Tibial nerve (tissue), 4 donors: Measurements from ENCODE around the gene PSME4. TPM values are rescaled to one million over a fixed set of nuclear protein-coding genes. Genes with fewer than 3 reads are reported as not detected.

Source experiments
- DNase-seq, 2 donors: peaks; one replicate each; pipeline ENCODE4 v3.0.0-alpha.2; 2019; ENCODE audit warnings: low spot score in 2 of 2
- H3K27ac ChIP-seq, 4 donors: fragments of 200-600 bp; sonication (generic) in 3 of 4; one replicate each; pipeline ENCODE4 v1.5.1; 2017 to 2019; ENCODE audit warnings: mild to moderate bottlenecking in 1 of 4
- H3K27me3 ChIP-seq, 2 donors: fragments of 200-600 bp; sonication (generic) in 1 of 2; one replicate each; pipeline versions ENCODE4 v1.5.1 to v1.6.0; 2017 to 2019
- H3K36me3 ChIP-seq, 3 donors: fragments of 200-600 bp; sonication (generic); one replicate each; pipeline ENCODE4 v1.5.1; 2018 to 2019
- H3K4me1 ChIP-seq, 4 donors: fragments of 200-600 bp; sonication (generic) in 3 of 4; one replicate each; pipeline ENCODE4 v1.5.1; 2017 to 2019
- H3K4me3 ChIP-seq, 4 donors: fragments of 200-600 bp; sonication (generic) in 3 of 4; one replicate each; pipeline ENCODE4 v1.5.1; 2017 to 2019; ENCODE audit warnings: mild to moderate bottlenecking in 1 of 4, moderate library complexity in 1 of 4
- H3K9me3 ChIP-seq, 4 donors: fragments of 200-600 bp; sonication (generic) in 3 of 4; one replicate each; pipeline ENCODE4 v1.5.1; 2017 to 2019
- CTCF ChIP-seq, 5 experiments: fragments of 200-600 bp in 3 of 5; fragments of 450-650 bp in 2 of 5; sonication (generic) in 3 of 5; IDR thresholded peaks; one replicate each; pipeline ENCODE4 v1.5.1; 2016 to 2019; ENCODE audit warnings: antibody characterized with exemption in 5 of 5, mild to moderate bottlenecking in 3 of 5, moderate library complexity in 2 of 5
- EP300 ChIP-seq, 2 donors: sonication (generic); formaldehyde crosslinking; IDR thresholded peaks; one replicate each; pipeline ENCODE4 v1.6.1; 2017; ENCODE audit warnings: antibody characterized with exemption in 2 of 2, mild to moderate bottlenecking in 1 of 2
- POLR2A ChIP-seq, 2 donors: fragments of 450-650 bp; IDR thresholded peaks; one replicate each; pipeline ENCODE4 v1.6.1; 2017; ENCODE audit warnings: antibody characterized with exemption in 2 of 2, mild to moderate bottlenecking in 2 of 2, moderate library complexity in 2 of 2
- WGBS, 2 donors: methylation state at CpG; one replicate each; pipeline ENCODE4 v1.1.5; 2018; 5-methylcytosine and 5-hydroxymethylcytosine counted together
- total RNA-seq, 4 donors: library from RNA; depleted of rRNA; stranded (reverse); fragments of >200 nt; gene quantifications; one replicate each; pipeline ENCODE4 v1.1.0, GENCODE V29; 2016

Gene PSME4
- total RNA-seq, result 10 to 100 TPM; 32.4 to 50.6 (median 38.5) TPM

- TF ChIP-seq CTCF (IDR thresholded peaks at IDR 0.05), result no peak
- TF ChIP-seq POLR2A (IDR thresholded peaks at IDR 0.05), result peak; percentile 87 to 97
- peak in 1 of 2 donors; percentile 92 for TF ChIP-seq EP300 (IDR thresholded peaks at IDR 0.05)
- peaks cover 0 to 21% (median 0%) of the 10 kb centered on the region in 3 donors for H3K36me3 ChIP-seq
- peaks cover 0 to 36% (median 21%) of the 10 kb centered on the region in 4 donors for H3K4me1 ChIP-seq
- no peaks in the 10 kb centered on the region for H3K27me3 ChIP-seq
- 0 to 3% methylated on average over 16 to 46 of the region's 81 CpGs for WGBS, 2 donors
- peak within 1 kb of the TSS; percentile 83 to 97 (median 95) for H3K27ac ChIP-seq
- DNase-seq, result peak; percentile 91 to 92
- H3K9me3 ChIP-seq, result no peaks in the 10 kb centered on the region
- peak within 1 kb of the TSS; percentile 74 to 97 (median 94) for H3K4me3 ChIP-seq
Observed at GRCh38 chr2:53970724-53971602, at the start of gene PSME4. PSME4 (minus strand) TSS chr2:53970993; CDS start chr2:53970784, 209 bp downstream.

- TF ChIP-seq POLR2A (IDR thresholded peaks at IDR 0.05) (no peak), CTCF (IDR thresholded peaks at IDR 0.05) (no peak), EP300 (IDR thresholded peaks at IDR 0.05) (no peak)
- Histone ChIP-seq H3K4me3 (no peak overlapping the region), H3K9me3 (peaks cover 0 to 6% (median 1%) of the 10 kb centered on the region in 4 donors), H3K27me3 (no peaks in the 10 kb centered on the region), H3K4me1 (peaks cover 0 to 9% (median 0%) of the 10 kb centered on the region in 4 donors), H3K27ac (peak overlapping the region in 1 of 4 donors; percentile 28), H3K36me3 (peaks cover 0 to 5% (median 0%) of the 10 kb centered on the region in 3 donors)
- WGBS, 2 donors, result 21 to 25% methylated on average over 1 of the region's 1 CpG
- DNase-seq, result no peak
Observed at GRCh38 chr2:54015798-54016699, 45.3 kb upstream of the PSME4 start.

- no peaks in the 10 kb centered on the region for H3K9me3 ChIP-seq
- DNase-seq, result no peak
- 63 to 74% methylated on average over 6 of the region's 6 CpGs for WGBS, 2 donors
- H3K27ac ChIP-seq, result no peak overlapping the region
- TF ChIP-seq POLR2A (IDR thresholded peaks at IDR 0.05) (no peak), CTCF (IDR thresholded peaks at IDR 0.05) (no peak)
- no peak overlapping the region for H3K4me3 ChIP-seq
- peaks cover 0 to 9% (median 0%) of the 10 kb centered on the region in 4 donors for H3K4me1 ChIP-seq
- no peaks in the 10 kb centered on the region for H3K36me3 ChIP-seq
- H3K27me3 ChIP-seq, result no peaks in the 10 kb centered on the region
Observed at GRCh38 chr2:54013996-54014395, 43.2 kb upstream of the PSME4 start.

- Histone ChIP-seq H3K27me3 (no peaks in the 10 kb centered on the region), H3K27ac (no peak overlapping the region), H3K4me3 (no peak overlapping the region), H3K4me1 (peaks cover 0 to 9% (median 0%) of the 10 kb centered on the region in 4 donors), H3K36me3 (no peaks in the 10 kb centered on the region), H3K9me3 (no peaks in the 10 kb centered on the region)
- WGBS, 2 donors, result 89 to 90% methylated on average over 11 of the region's 11 CpGs
- TF ChIP-seq CTCF (IDR thresholded peaks at IDR 0.05) (no peak), POLR2A (IDR thresholded peaks at IDR 0.05) (no peak), EP300 (IDR thresholded peaks at IDR 0.05) (no peak)
- no peak for DNase-seq
Observed at GRCh38 chr2:54012538-54013141, 41.8 kb upstream of the PSME4 start.
